ENCODE data around the gene FRMD5.

DNA sequence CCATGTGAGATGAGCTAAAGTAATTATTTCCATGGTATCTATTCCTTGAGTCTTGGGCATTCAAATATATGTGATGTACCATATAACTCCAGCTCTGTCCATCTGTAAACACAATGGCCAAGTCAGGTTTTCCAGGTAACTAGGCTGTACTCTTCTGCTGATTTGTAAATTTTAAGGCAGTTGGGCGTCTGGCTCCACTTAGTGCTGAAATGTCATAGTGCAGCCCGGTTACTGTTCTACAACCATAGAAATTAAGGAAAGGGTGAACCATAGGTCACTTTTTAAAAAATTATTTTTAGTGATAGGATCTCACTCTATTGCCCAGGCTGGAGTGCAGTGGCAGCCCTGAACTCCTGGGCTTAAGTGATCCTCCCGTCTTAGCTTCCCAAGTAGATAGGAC lies 48.8 kb upstream of the FRMD5 start:
- TF ChIP-seq EZH2 (IDR thresholded peaks at IDR 0.05): no peak
- no peak for TF ChIP-seq POLR2AphosphoS5 (IDR thresholded peaks at IDR 0.05; ENCODE audit: borderline replicate concordance, low read depth, low read length)
- TF ChIP-seq FOXP2 (optimal IDR thresholded peaks at IDR 0.05; ENCODE audit: control extremely low read depth, extremely low read length, insufficient read depth): no peak
